Bone marrow (tissue), 2 donors: ENCODE data around the gene NPPB.

Experiments
- DNase-seq, 2 donors: peaks; one replicate each; lab custom pipeline; 2025; lab: John Stamatoyannopoulos, UW

The NPPB gene

DNA sequence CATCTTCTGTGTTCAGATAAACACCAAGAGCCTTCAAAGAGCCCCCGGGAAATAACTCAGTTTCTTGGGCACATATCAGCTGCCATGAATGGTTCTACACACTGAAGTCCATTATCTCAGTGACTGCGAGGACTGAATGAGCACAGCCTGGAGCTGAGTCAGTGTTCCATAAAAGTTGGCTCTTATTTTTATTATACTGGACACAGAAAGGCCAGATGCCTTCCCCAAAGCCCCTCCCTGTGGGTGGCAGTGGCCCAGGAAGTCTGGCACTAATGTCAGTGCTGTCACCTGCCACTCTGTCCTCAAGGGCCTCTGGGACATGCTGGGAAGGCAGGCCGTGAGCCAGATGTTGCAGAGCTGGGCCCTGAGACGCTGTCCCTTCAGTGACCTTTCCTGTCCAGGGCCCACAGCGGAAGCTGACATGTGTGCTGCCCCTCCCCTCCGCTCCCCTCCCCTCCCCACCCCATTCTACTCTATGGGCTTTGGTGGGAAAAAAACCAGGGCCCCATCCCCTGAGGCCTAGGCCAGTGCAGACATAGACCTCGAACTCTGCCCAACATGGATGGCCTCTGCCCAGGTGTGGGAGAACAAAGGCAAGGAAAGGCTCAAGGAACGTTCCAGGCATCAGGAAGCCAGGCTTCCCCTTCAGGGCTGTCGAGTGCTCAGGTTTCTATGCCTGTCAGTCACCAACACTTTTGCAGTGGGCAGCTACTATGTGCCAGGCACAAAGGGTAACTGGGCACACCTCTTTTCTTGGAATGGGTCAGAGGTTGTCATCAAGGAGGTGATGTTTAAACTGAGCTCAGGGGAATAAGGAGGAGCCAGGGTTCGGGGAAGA lies 22.4 kb upstream of the NPPB start:
- DNase-seq = no peak

DNA sequence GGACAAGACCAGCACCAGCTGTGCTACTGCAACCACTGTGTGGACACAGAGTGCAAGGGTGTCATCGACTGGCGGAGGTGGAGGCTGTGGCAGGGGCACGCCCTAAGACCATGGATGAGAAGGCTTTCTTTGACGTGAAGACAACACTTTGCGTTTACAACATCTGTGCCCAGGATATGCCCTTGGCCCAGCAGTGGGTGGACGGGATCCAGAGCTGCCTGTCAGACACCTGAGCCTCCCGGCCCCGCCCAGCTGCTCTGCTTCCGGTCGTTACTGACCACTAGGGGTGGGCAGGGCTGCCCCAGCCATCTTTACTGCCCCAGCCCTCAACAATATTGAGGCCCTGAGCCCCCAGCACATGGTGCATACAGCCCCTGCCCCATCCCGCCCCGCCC lies 21.4 kb upstream of the NPPB start:
- DNase-seq = no peak

DNA sequence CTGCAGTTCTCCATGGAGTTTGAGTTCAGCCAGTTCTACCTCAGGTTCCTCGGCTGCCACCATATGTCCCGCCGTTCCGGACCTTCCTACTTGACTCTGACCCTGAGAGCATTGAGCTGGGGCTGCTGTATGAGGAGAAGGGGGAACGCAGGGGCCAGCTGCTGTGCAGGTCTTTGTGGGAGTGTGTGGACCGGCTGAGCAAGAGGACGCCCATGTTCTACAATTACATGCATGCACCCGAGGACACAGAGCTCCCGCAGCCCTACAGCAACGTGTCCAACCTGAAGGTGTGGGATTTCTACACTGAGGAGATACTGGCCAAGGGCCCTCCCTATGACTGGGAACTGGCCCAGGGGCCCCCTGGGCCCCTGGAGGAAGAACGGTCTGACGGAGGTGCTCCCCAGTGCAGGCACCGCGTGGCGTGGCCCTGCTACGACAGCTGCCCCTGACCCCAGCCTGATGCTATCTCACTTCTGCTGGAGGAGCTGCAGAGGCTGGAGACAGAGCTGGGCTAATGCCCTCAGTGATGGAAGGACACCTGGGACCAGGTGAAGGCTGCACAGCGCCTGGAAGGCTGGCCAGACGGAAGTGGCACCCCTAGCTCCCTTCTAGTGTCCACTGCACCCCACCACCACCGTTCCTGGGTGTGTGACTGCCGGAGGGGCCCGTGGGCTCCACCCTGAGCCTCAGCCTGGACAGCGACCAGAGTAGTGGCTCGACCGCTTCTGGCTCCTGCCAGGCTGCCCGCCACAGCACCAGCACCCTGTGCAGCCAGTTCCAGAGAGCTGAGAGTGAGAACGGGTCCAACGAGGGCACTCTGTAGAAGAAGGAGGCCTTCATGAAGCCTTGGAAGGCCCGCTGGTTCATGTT lies 20.8 kb upstream of the NPPB start:
- no peak for DNase-seq

DNA sequence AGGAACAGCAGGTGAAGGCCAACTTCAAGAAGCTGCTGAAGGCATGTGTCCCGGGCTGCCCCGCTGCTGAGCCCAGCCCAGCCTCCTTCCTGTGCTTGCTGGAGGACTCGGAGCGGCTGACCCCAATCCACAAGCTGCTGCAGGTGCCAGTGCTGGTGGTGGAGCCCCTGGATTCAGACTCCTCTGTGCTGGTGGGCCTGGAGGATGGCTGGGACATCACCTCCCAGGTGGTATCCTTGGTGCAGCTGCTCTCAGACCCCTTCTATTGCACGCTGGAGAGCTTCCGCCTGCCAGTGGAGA lies 20.1 kb upstream of the NPPB start:
- DNase-seq = no peak

DNA sequence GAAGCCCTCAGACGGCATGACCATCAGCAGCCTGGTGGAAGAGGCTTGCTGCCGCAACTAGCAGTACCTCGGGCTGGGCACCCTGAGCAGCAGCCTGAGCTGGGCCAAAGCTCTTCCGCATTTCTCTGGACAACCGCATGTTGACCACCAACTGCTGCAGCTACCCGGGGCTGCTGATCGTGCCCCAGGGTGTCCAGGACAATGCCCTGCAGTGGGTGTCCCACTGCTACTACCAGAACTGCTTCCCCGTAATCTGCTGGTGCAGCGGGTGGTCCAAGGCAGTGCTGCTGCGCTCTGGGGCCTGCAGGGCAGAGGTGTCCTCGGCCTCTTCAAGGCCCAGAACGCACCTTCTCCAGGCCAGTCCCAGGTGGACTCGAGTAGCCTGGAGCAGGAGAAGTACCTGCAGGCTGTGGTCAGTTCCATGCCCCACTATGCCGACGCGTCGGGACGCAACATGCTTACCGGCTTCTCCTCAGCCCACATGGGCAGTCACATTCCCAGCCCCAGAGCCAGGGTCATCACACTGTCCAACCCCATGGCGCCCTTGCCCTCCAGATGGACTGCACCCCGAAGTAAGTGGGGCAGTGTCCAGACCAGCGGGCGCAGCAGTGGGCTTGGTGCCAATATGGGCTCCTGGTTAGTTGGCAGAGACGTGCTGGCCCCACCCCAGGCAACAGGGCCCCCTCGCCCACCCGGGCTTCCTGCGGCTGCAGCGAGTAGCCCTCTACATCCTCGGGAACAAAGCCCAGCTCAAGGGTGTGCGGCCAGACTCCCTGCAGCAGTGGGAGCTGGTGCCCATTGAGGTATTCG lies 19.5 kb upstream of the NPPB start:
- DNase-seq = no peak

DNA sequence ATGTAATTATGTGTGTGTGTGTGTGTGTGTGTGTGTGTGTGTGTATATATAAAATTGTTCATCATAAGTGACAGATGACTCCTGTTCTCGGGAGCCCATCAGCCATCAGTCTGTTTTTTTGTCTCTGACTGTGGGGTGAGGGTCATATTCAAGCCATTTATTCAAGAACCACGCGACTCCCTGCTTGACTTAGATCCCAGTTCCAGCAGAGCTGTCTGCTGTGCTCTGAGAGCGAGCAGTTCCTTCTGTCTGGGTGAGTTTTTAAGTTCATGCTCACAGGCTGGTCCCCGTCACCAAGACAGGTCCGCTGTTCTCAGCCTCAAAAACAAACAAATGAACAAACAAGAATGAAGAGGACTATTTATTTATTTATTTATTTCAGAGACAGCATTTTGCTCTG lies 18.3 kb upstream of the NPPB start:
- DNase-seq = no peak

DNA sequence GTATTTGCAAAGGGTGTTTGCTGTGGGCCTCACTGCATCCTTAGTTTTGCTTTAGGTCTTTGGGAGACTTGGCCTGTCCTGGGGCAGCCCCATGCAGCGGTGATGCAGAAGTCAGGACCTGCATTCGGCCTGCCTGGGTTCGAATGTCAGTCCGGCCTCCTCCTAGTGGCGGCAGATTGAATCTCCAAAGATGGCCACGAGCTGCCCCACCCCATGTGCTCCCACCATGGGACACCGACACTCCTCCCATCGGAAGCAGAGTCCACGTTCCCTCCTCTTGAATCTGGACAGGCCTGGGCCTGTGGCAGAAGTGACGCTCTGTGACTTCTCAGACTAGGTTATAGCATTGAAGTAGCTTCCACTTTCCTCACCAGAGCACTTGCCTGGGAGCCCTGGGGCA lies 16.3 kb upstream of the NPPB start:
- DNase-seq = no peak

DNA sequence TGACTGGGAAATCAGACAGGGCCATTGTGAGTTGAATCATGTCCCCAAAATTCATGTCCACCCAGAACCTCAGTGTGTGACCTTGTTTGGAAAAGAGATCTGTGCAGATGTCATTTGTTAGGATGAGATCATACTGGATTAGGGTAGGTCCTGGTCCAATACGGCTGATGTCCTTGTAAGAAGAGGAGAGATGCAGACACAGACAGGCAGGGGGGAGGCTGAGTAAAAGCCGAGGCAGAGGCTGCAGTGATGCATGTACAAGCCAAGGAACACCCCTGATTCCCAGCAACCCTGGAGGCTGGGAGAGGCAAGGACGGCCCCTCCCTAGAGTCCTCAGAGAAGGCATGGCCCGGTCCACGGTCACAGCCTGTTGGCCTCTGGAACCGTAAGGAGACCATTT lies 15.9 kb upstream of the NPPB start:
- DNase-seq = no peak

DNA sequence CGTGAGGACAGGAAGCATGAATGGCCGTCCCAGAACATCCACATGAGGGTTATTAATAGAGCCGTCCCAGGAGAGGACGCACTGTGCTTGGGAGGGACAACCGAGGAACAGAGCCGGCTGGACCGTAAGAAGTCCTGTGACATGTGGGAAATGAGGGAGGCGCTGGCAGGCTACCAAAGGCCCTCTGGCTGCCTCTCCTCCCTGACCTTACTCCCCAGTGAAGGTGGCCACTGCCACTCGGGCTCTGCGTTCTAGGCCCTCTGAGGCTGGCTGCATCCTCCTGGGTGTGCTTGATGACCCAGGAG lies 15.5 kb upstream of the NPPB start:
- no peak for DNase-seq

DNA sequence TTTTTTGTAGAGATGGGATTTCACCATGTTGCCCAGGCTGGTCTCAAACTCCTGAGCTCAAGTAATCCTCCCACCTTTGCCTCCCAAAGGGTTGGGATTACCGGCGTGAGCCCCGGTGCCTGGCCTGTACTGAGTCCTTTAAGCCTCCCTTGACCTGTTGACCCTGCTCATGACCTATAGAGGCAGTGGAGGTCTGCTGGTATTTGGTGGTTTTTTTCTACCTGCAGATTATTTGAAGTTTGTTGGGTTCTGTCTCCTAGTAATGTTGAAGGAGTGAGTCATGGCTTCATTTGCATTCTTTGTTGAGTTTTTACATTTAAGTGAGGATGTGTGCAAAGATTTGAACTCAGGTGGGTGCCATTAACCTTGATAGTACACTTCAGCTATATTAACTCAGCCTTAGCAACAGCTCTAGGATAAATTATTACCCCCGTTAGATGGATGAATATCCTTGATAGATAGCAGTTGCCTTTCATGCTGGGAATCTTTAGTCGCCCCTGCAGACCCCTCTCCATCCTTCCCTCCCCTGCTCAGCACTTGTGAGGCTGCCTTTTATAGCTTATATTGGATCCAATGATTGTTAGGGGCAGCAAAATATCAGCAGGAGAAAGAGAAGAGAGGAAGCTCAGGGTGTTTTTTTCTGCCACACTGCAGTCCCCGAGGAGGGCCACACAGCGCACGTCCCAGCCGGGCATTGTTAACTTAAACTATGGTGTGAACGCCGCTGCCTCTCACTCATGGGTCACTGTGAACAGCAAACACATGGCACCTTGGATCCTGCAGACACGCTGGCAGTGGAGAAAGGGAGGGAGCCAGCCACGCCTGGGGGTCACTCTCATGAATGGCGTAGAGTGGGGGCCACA lies 14.9 kb upstream of the NPPB start:
- DNase-seq = no peak

DNA sequence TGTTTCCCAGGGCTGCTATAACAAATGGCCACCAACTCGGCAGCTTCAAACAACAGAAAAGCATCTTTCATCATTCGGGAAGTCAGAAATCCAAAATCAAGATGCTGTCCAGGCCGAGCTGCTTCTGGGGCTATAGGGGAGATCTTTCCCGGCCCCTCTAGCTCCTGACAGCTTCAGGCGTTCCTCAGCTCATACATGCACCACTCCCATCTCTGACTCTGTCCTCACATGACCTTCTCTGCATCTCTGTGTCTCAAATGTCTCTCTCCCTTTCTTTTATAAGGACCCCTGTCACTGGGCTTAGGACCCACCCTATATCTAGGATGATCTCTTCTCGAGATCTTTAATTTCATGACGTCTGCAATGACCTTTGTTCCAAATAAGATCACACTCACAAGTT lies 13.8 kb upstream of the NPPB start:
- DNase-seq = no peak

DNA sequence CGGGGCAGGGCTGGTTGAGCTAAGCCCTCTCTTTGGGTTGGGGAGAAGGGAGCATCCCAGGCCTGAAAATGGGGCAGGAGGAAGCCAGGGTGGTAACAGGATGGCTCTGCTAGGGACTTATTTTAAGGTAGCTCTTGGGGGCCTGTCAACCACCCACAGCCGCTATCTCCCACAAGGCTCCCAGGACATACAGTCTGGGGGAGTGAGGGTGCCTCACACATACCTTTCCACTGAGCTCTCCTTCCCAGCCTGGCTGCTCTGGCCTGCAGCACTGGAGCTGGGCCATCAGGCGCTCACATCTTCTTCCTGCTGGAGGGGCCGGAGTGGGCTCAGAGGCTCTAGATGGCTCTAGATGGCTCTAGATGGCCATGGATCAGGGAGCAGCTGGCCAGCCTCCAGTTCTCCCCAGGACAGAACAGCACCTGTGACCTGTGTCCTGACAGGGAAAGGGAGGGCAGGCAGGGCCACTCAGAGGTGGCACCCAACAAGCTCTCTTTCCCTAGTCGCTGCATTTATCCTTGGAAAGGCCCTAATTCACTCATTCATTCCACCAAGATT lies 11.0 kb upstream of the NPPB start:
- no peak for DNase-seq

DNA sequence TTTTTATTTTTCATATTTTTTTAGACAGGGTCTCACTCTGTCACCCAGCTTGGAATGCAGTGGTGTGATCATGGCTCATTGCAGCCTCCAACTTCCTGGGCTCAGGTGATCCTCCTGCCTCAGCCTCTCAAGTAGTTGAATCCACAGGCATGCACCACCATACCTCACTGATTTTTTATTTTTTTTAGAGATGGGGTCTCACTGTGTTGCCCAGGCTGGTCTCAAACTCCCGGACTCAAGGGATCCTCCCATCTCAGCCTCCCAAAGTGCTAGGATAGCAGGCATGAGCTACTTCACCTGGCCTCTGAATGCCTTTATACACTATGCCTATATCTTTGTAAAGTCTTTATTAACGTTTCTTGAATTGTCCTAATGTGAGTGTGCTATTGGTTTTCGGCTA lies 10.4 kb upstream of the NPPB start:
- no peak for DNase-seq

DNA sequence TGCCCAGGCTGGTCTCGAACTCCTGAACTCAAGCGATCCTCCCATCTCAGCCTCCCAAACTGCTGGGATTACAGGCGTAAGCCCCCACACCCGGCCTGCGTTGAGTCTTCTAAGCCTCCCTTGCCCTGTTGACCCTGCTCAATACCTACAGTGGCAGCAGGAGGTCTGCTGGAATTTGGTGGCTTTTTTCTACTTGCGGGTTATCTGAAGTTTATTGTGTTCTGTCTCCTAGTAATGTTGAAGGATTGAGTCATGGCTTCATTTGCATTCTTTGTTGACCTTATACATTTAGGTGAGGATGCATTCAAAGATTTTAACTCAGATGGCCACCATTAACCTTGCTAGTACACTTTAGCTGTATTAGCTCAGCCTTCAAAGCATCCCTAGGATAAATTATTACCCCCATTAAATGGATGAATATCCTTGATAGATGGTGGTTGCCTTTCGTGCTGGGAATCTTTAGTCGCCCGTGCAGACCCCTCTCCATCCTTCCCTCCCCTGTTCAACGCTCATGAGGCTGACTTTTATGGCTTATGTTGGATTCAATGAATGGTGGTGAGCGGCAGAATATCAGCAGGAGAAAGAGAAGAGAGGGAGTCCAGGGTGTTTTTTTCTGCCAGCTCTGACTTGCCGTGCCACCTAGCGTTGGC lies 9.7 kb upstream of the NPPB start:
- DNase-seq = no peak

DNA sequence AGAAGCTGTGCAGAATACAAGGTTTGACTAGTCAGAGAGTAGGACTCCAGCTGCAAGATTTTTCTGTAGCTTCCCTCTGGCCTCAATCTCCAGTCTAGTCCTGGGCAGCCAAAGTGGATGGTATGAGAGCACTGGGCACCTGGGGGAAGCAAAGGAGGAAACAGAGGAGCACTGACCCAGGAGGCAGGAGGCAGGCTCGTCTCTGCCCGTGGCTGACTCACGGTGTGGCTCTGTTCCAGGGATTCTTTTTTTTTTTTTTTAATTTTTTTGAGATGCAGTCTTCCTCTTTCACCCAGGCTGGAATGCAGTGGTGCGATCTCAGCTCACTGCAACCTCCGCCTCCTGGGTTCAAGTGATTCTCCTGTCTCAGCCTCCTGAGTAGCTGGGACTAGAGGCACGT lies 4.1 kb upstream of the NPPB start:
- no peak for DNase-seq

DNA sequence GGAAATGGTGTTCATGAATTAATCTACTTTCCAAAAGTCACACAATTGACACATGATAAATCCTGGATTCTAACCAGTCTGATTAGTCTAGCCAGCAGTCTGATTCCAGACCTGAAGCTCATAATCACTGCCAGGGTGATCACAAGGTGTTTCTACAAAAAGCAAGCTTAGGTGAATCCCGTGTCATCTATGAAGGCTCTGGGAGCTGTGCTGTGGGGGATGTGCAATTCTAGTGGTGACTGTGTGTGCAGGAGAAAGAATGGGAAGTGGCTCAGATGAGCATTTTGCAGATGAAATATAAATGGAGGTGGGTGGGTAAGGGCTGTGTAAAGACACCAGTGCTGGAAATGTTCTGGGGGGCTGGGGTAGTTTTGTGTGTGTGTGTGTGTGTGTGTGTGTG lies 1.8 kb upstream of the NPPB start:
- DNase-seq = no peak

DNA sequence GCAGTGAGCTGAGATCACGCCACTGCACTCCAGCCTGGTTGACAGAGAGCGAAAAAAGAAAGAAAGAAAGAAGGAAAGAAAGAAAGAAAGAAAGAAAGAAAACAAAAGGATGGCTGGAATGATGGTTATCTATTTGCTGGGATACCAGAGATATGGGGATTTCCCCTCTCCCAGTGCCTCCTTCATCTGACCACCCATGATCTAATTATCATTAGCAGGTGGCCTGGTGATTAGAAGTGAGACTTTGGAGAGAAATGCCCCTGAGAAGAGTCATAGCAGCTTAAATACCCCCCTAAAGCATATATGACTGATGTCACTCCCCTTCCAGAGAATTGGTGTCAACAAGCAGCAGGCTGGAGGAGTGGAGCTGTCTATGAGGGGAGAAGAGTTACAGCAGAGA lies 1.3 kb upstream of the NPPB start:
- no peak for DNase-seq

DNA sequence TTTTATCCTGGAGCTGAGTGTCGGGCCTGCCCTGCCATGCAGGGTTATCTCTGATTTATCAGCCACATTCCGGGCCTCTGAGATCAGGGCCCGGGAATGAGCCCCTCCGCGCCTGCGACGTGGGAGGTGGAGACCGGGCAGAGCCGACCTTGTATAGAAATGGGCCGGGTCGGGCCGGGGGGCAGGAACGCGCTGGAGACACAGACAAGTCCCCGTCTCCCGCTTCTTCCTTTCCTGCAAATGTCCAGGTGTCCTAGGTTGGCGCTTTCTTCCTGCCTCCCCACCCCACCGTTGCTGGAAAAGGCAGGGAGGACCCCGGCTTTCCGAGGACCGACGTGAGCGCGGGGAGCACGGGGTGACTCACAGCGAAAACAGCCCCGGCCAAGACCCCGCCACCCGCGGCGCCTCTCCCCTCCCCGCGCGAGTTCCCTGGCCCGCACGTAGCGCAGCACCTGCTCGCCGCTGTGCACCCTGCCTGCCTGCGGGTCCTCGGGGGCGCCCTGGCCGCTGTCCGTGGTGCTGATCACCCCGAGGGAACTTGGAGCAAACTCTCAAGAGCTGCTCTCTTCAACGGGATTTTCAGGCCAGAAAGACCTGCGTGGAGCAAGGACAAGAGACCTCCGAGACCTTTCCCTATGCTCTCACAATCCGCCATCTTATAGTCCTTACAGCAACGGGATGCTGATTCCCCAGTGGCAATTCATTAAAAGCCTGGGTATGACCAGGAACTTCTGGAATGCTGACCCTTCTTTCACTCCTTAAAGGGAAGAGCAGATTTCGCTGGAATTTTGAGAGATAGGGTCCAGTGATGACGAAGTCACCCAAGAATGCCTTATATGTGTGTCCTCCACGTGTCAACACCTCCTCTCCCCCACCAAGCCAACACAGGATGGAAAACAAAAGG lies 475 bp upstream of the NPPB start:
- DNase-seq = peak in 1 of 2 donors; percentile 55

DNA sequence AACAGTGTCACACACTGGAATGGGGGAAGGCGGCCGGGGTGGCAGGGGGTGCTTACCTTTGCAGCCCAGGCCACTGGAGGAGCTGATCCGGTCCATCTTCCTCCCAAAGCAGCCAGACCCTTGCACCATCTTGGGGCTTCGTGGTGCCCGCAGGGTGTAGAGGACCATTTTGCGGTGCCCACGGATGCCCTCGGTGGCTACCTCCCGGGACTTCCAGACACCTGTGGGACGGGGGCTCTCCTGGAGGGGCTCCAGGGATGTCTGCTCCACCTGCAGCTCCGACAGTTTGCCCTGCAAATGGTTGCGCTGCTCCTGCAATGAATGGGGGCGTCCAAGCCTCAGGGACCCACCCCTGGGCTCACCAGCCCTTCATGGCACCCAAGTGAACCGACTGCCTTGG lies 587 bp downstream of the NPPB start:
- no peak for DNase-seq
